T-cell (primary cell): Measurements from ENCODE around the gene CYTH1. TPM values are rescaled to one million over a fixed set of nuclear protein-coding genes. Genes with fewer than 3 reads are reported as not detected.
A peak's percentile ranks its signal among the peaks of the same experiment; 100 is the strongest.

Experiments
- ATAC-seq, 4 experiments: fragments of 200-7000 bp in 3 of 4; fragments of 150-1000 bp in 1 of 4; cut with Tn5 transposase; replicated peaks in 1 of 4; 1 replicate in 3 of 4; 2 replicates in 1 of 4; pipeline ENCODE4 v1.10.0; 2021; ENCODE audit warnings: moderate library complexity in 3 of 4, mild to moderate bottlenecking in 2 of 4, moderate number of reproducible peaks in 1 of 4
- CTCF ChIA-PET, 2 donors: fragments of 300-600 bp; sonication (Branson Sonifier 250); formaldehyde crosslinking; loops; one replicate each; lab custom pipeline; 2022; ENCODE audit warnings: antibody characterized with exemption in 2 of 2; lab: Charles Lee
- POLR2A ChIA-PET, 2 donors: fragments of 300-600 bp; sonication (Branson Sonifier 250); formaldehyde crosslinking; loops; one replicate each; lab custom pipeline; 2022; ENCODE audit warnings: antibody characterized with exemption in 2 of 2; lab: Charles Lee
- DNase-seq, 35 experiments: peaks; one replicate each; pipeline versions ENCODE4 v3.0.0 to v3.0.0-alpha.2; 2013 to 2023
- H3K27ac ChIP-seq: one replicate; pipeline ENCODE4 v1.5.1; 2013; ENCODE audit warnings: low read length
- H3K27me3 ChIP-seq, 2 experiments: replicated peaks in 1 of 2; 1 replicate in 1 of 2; 2 replicates in 1 of 2; pipeline versions ENCODE4 v1.6.1 to v1.7.0; 2013; ENCODE audit warnings: low read length in 1 of 2, mixed read lengths in 1 of 2; ENCODE audit not compliant: control insufficient read depth in 2 of 2, insufficient read depth in 2 of 2; ENCODE audit errors: extremely low read depth in 1 of 2
- H3K36me3 ChIP-seq, 2 donors: 1 replicate in 1 of 2; 2 replicates in 1 of 2; pipeline versions ENCODE4 v1.6.1 to v1.7.0; 2013; ENCODE audit warnings: low read length in 1 of 2; ENCODE audit not compliant: control insufficient read depth in 2 of 2, insufficient read depth in 1 of 2; ENCODE audit errors: extremely low read depth in 1 of 2
- H3K4me1 ChIP-seq, 2 experiments: 1 replicate in 1 of 2; 2 replicates in 1 of 2; pipeline versions ENCODE4 v1.6.1 to v1.7.0; 2013; ENCODE audit warnings: low read length in 2 of 2, mixed read lengths in 1 of 2; ENCODE audit not compliant: insufficient read depth in 2 of 2, control insufficient read depth in 1 of 2; ENCODE audit errors: extremely low read depth in 1 of 2
- H3K4me3 ChIP-seq, 2 donors: 1 replicate in 1 of 2; 2 replicates in 1 of 2; pipeline versions ENCODE4 v1.5.1 to v1.7.0; 2013; ENCODE audit warnings: mild to moderate bottlenecking in 2 of 2, low read length in 1 of 2, moderate library complexity in 1 of 2; ENCODE audit not compliant: control insufficient read depth in 1 of 2; ENCODE audit errors: extremely low read depth in 1 of 2
- H3K9me3 ChIP-seq: 2 replicates; pipeline ENCODE4 v1.7.0; 2013
- H3K27ac Mint-ChIP-seq, 2 donors: one replicate each; pipeline ENCODE4 v1.8.0; 2020 to 2021; ENCODE audit warnings: mild to moderate bottlenecking in 2 of 2, mixed read lengths in 2 of 2
- H3K27me3 Mint-ChIP-seq, 2 donors: one replicate each; pipeline ENCODE4 v1.8.0; 2021 to 2022; ENCODE audit warnings: mixed read lengths in 2 of 2
- H3K36me3 Mint-ChIP-seq: one replicate; pipeline ENCODE4 v1.8.0; 2021; ENCODE audit warnings: mixed read lengths
- H3K4me1 Mint-ChIP-seq, 3 donors: one replicate each; pipeline ENCODE4 v1.8.0; 2020 to 2022; ENCODE audit warnings: mixed read lengths in 3 of 3, mild to moderate bottlenecking in 1 of 3
- H3K4me3 Mint-ChIP-seq, 3 donors: one replicate each; pipeline ENCODE4 v1.8.0; 2020 to 2022; ENCODE audit warnings: mild to moderate bottlenecking in 3 of 3, mixed read lengths in 3 of 3, moderate library complexity in 3 of 3
- H3K9me3 Mint-ChIP-seq, 3 donors: one replicate each; pipeline ENCODE4 v1.8.0; 2020 to 2022; ENCODE audit warnings: mixed read lengths in 3 of 3
- WGBS: methylation state at CpG from one replicate; pipeline ENCODE4 v1.1.5; 2013; ENCODE audit warnings: missing lambda C conversion rate; ENCODE audit not compliant: insufficient coverage; 5-methylcytosine and 5-hydroxymethylcytosine counted together
- total RNA-seq, 35 experiments: library from RNA in 6 of 35; stranded (reverse) in 6 of 35; fragments of 120-200 nt in 1 of 35; gene quantifications; one replicate each; pipeline versions ENCODE4 v1.2.1 to v1.2.4 and lab custom pipeline; 2013 to 2026

Gene CYTH1
- total RNA-seq, 5 donors from 2014 or later (not counting 1 experiment from before 2014, with no cell fraction given): 357 to 509 (median 372) TPM

- Mint-ChIP-seq H3K27ac (no peak overlapping the region), H3K36me3 (no peaks in the 10 kb centered on the region), H3K27me3 (no peaks in the 10 kb centered on the region), H3K4me1 (peaks cover 2 to 14% (median 3%) of the 10 kb centered on the region in 3 donors), H3K4me3 (no peak overlapping the region), H3K9me3 (no peaks in the 10 kb centered on the region)
- no peaks in the 10 kb centered on the region for H3K9me3 ChIP-seq
- CTCF ChIA-PET: no interaction called here
- 100% methylated on average over 3 of the region's 16 CpGs for WGBS
- ATAC-seq (no peak), DNase-seq (no peak)
- no peaks in the 10 kb centered on the region for H3K36me3 ChIP-seq
- POLR2A ChIA-PET: no interaction called here
- H3K27me3 ChIP-seq: no peaks in the 10 kb centered on the region
- H3K4me1 ChIP-seq: no peaks in the 10 kb centered on the region
- no peak overlapping the region for H3K4me3 ChIP-seq
- H3K27ac ChIP-seq: no peak overlapping the region
These were observed 144.2 kb downstream of the CYTH1 start for GRCh38 chr17:78637643-78638420.

GRCh38 chr17:78637146-78637545 lies 144.9 kb downstream of the CYTH1 start:
- WGBS: 89% methylated on average over 11 of the region's 11 CpGs
- H3K27me3 ChIP-seq: no peaks in the 10 kb centered on the region
- peaks cover 0 to 4% of the 10 kb centered on the region in 2 experiments for H3K4me1 ChIP-seq
- ATAC-seq: no peak
- DNase-seq: no peak
- Mint-ChIP-seq H3K9me3 (no peaks in the 10 kb centered on the region), H3K4me3 (no peak overlapping the region), H3K4me1 (peaks cover 3 to 16% (median 4%) of the 10 kb centered on the region in 3 donors), H3K36me3 (no peaks in the 10 kb centered on the region), H3K27ac (no peak overlapping the region), H3K27me3 (no peaks in the 10 kb centered on the region)
- no peak overlapping the region for H3K27ac ChIP-seq
- CTCF ChIA-PET: interaction anchor here in 1 of 2 donors (0.7 kb wide), 1 partner anchor 17 kb away, joined by 3 read pairs; no protein-coding TSS in a partner anchor
- no peaks in the 10 kb centered on the region for H3K36me3 ChIP-seq
- H3K9me3 ChIP-seq: no peaks in the 10 kb centered on the region
- POLR2A ChIA-PET: no interaction called here
- no peak overlapping the region for H3K4me3 ChIP-seq

GRCh38 chr17:78634154-78634553 lies 147.9 kb downstream of the CYTH1 start:
- ChIA-PET POLR2A (no interaction called here), CTCF (interaction anchor here in 1 of 2 donors (0.7 kb wide), 1 partner anchor 264 kb away, joined by 3 read pairs; no protein-coding TSS in a partner anchor)
- ATAC-seq (no peak), DNase-seq (no peak)
- Mint-ChIP-seq H3K4me1 (peaks cover 19 to 32% (median 24%) of the 10 kb centered on the region in 3 donors), H3K36me3 (no peaks in the 10 kb centered on the region), H3K27me3 (no peaks in the 10 kb centered on the region), H3K4me3 (no peak overlapping the region), H3K9me3 (no peaks in the 10 kb centered on the region), H3K27ac (no peak overlapping the region)
- no peak overlapping the region for H3K4me3 ChIP-seq
- no peaks in the 10 kb centered on the region for H3K36me3 ChIP-seq
- H3K27ac ChIP-seq: no peak overlapping the region
- H3K4me1 ChIP-seq: peaks cover 0 to 26% of the 10 kb centered on the region in 2 experiments
- H3K27me3 ChIP-seq: peaks cover 0 to 4% of the 10 kb centered on the region in 2 experiments
- no peaks in the 10 kb centered on the region for H3K9me3 ChIP-seq
- 67% methylated on average over 1 of the region's 4 CpGs for WGBS

- Mint-ChIP-seq H3K36me3 (no peaks in the 10 kb centered on the region), H3K27me3 (no peaks in the 10 kb centered on the region), H3K4me1 (peaks cover 16 to 24% (median 21%) of the 10 kb centered on the region in 3 donors), H3K9me3 (no peaks in the 10 kb centered on the region), H3K27ac (peak overlapping the region in 1 of 2 donors; percentile 36), H3K4me3 (no peak overlapping the region)
- DNase-seq (no peak), ATAC-seq (no peak)
- H3K9me3 ChIP-seq: no peaks in the 10 kb centered on the region
- no peaks in the 10 kb centered on the region for H3K36me3 ChIP-seq
- H3K4me1 ChIP-seq: peaks cover 0 to 26% of the 10 kb centered on the region in 2 experiments
- H3K27me3 ChIP-seq: peaks cover 0 to 7% of the 10 kb centered on the region in 2 experiments
- POLR2A ChIA-PET: no interaction called here
- H3K4me3 ChIP-seq: no peak overlapping the region
- no peak overlapping the region for H3K27ac ChIP-seq
- CTCF ChIA-PET: no interaction called here
- WGBS: 84% methylated on average over 17 of the region's 23 CpGs
These were observed 152.6 kb downstream of the CYTH1 start for GRCh38 chr17:78629436-78629995.

GRCh38 chr17:78628547-78629435 lies 153.3 kb downstream of the CYTH1 start:
- Mint-ChIP-seq H3K27ac (no peak overlapping the region), H3K9me3 (no peaks in the 10 kb centered on the region), H3K36me3 (no peaks in the 10 kb centered on the region), H3K4me3 (no peak overlapping the region), H3K27me3 (no peaks in the 10 kb centered on the region), H3K4me1 (peaks cover 16 to 24% (median 21%) of the 10 kb centered on the region in 3 donors)
- CTCF ChIA-PET: no interaction called here
- H3K27me3 ChIP-seq: peaks cover 0 to 7% of the 10 kb centered on the region in 2 experiments
- WGBS: 93% methylated on average over 21 of the region's 30 CpGs
- H3K9me3 ChIP-seq: no peaks in the 10 kb centered on the region
- no peak overlapping the region for H3K27ac ChIP-seq
- H3K36me3 ChIP-seq: no peaks in the 10 kb centered on the region
- POLR2A ChIA-PET: no interaction called here
- no peak for DNase-seq
- ATAC-seq: no peak
- no peak overlapping the region for H3K4me3 ChIP-seq
- H3K4me1 ChIP-seq: peaks cover 0 to 26% of the 10 kb centered on the region in 2 experiments
